ENCODE results near the gene TTC23. TPM values are rescaled to one million over a fixed set of nuclear protein-coding genes. Genes with fewer than 3 reads are reported as not detected.

TTC23 gene
- total RNA-seq, 1 donor from 2014 or later: 7.8 TPM

- Mint-ChIP-seq H3K27me3 (ENCODE audit: unreplicated experiment) (no peaks in the 10 kb centered on the region), H3K9me3 (ENCODE audit: unreplicated experiment) (no peaks in the 10 kb centered on the region), H3K36me3 (ENCODE audit: unreplicated experiment) (no peaks in the 10 kb centered on the region), H3K27ac (ENCODE audit: unreplicated experiment) (peak within 1 kb of the TSS; percentile 95), H3K4me3 (ENCODE audit: unreplicated experiment) (peak within 1 kb of the TSS; percentile 94), H3K4me1 (ENCODE audit: low read depth, unreplicated experiment) (peaks cover 15% of the 10 kb centered on the region)
- no peak for TF ChIP-seq CTCF (IDR thresholded peaks at IDR 0.05; ENCODE audit: partially characterized antibody, unreplicated experiment)
- peak; percentile 99 for DNase-seq
These were observed 1.8 kb upstream of the TTC23 start, which contains the start of gene LRRC28 for GRCh38 chr15:99250857-99251841. Gene LRRC28, plus strand, starts transcription at chr15:99251481. Its CDS starts 4,477 bp downstream, at chr15:99255958.

GRCh38 chr15:99250494-99250856 is 1.1 kb upstream of the TTC23 start:
- Mint-ChIP-seq H3K27me3 (ENCODE audit: unreplicated experiment) (no peaks in the 10 kb centered on the region), H3K4me3 (ENCODE audit: unreplicated experiment) (no peak overlapping the region), H3K4me1 (ENCODE audit: low read depth, unreplicated experiment) (peaks cover 15% of the 10 kb centered on the region), H3K9me3 (ENCODE audit: unreplicated experiment) (no peaks in the 10 kb centered on the region), H3K36me3 (ENCODE audit: unreplicated experiment) (no peaks in the 10 kb centered on the region), H3K27ac (ENCODE audit: unreplicated experiment) (peak overlapping the region; percentile 95)
- no peak for TF ChIP-seq CTCF (IDR thresholded peaks at IDR 0.05; ENCODE audit: partially characterized antibody, unreplicated experiment)
- DNase-seq: no peak

- peak overlapping the region; percentile 43 for H3K27ac Mint-ChIP-seq (ENCODE audit: unreplicated experiment)
- H3K4me1 Mint-ChIP-seq (ENCODE audit: low read depth, unreplicated experiment): peaks cover 15% of the 10 kb centered on the region
- no peaks in the 10 kb centered on the region for H3K27me3 Mint-ChIP-seq (ENCODE audit: unreplicated experiment)
- TF ChIP-seq CTCF (IDR thresholded peaks at IDR 0.05; ENCODE audit: partially characterized antibody, unreplicated experiment): no peak
- no peaks in the 10 kb centered on the region for H3K9me3 Mint-ChIP-seq (ENCODE audit: unreplicated experiment)
- H3K4me3 Mint-ChIP-seq (ENCODE audit: unreplicated experiment): no peak overlapping the region
- no peaks in the 10 kb centered on the region for H3K36me3 Mint-ChIP-seq (ENCODE audit: unreplicated experiment)
- no peak for DNase-seq
These were observed 620 bp upstream of the TTC23 start for GRCh38 chr15:99250001-99250400.

- Mint-ChIP-seq H3K4me1 (ENCODE audit: low read depth, unreplicated experiment) (peaks cover 12% of the 10 kb centered on the region), H3K36me3 (ENCODE audit: unreplicated experiment) (no peaks in the 10 kb centered on the region), H3K9me3 (ENCODE audit: unreplicated experiment) (no peaks in the 10 kb centered on the region), H3K4me3 (ENCODE audit: unreplicated experiment) (no peak overlapping the region), H3K27me3 (ENCODE audit: unreplicated experiment) (no peaks in the 10 kb centered on the region), H3K27ac (ENCODE audit: unreplicated experiment) (no peak overlapping the region)
- no peak for DNase-seq
- TF ChIP-seq CTCF (IDR thresholded peaks at IDR 0.05; ENCODE audit: partially characterized antibody, unreplicated experiment): no peak
These were observed 1.2 kb downstream of the TTC23 start for GRCh38 chr15:99248000-99248715.
